ENCODE measurements around the gene BIN1.

BIN1 gene

GRCh38 chr2:127090281-127091120, 16.5 kb downstream of the BIN1 start:
- H3K4me1 ChIP-seq (ENCODE audit: control insufficient read depth, insufficient read depth, low read length, poor library complexity, severe bottlenecking), result peaks cover 51% of the 10 kb centered on the region
- no peak overlapping the region for H3K27ac ChIP-seq (ENCODE audit: low read depth, low read length, severe bottlenecking)

GRCh38 chr2:127089478-127090235, 17.3 kb downstream of the BIN1 start:
- no peak overlapping the region for H3K4me3 ChIP-seq (ENCODE audit: extremely low read depth, insufficient read depth, low read length, poor library complexity, severe bottlenecking)
- no peak overlapping the region for H3K27ac ChIP-seq (ENCODE audit: low read depth, low read length, severe bottlenecking)
- peaks cover 6% of the 10 kb centered on the region for H3K36me3 ChIP-seq (ENCODE audit: control insufficient read depth, insufficient read depth, low read length)
- H3K9me3 ChIP-seq (ENCODE audit: control insufficient read depth, low read length), result no peaks in the 10 kb centered on the region
- WGBS, 2 experiments (ENCODE audit: insufficient coverage in 2 of 2), result 87 to 98% methylated on average over 9 to 10 of the region's 10 CpGs
- peaks cover 49% of the 10 kb centered on the region for H3K4me1 ChIP-seq (ENCODE audit: control insufficient read depth, insufficient read depth, low read length, poor library complexity, severe bottlenecking)

More at GRCh38 chr2:127090281-127091120, 16.5 kb downstream of the BIN1 start:
- WGBS, 2 experiments (ENCODE audit: insufficient coverage in 2 of 2), result 94 to 95% methylated on average over 10 to 14 of the region's 18 CpGs
- H3K9me3 ChIP-seq (ENCODE audit: control insufficient read depth, low read length), result no peaks in the 10 kb centered on the region
- peaks cover 6% of the 10 kb centered on the region for H3K36me3 ChIP-seq (ENCODE audit: control insufficient read depth, insufficient read depth, low read length)
- H3K4me3 ChIP-seq (ENCODE audit: extremely low read depth, insufficient read depth, low read length, poor library complexity, severe bottlenecking), result no peak overlapping the region

- peaks cover 57% of the 10 kb centered on the region for H3K4me1 ChIP-seq (ENCODE audit: control insufficient read depth, insufficient read depth, low read length, poor library complexity, severe bottlenecking)
- peaks cover 7% of the 10 kb centered on the region for H3K36me3 ChIP-seq (ENCODE audit: control insufficient read depth, insufficient read depth, low read length)
- WGBS, 2 experiments (ENCODE audit: insufficient coverage in 2 of 2), result 86 to 93% methylated on average over 6 of the region's 6 CpGs
- no peaks in the 10 kb centered on the region for H3K9me3 ChIP-seq (ENCODE audit: control insufficient read depth, low read length)
- H3K4me3 ChIP-seq (ENCODE audit: extremely low read depth, insufficient read depth, low read length, poor library complexity, severe bottlenecking), result no peak overlapping the region
- H3K27ac ChIP-seq (ENCODE audit: low read depth, low read length, severe bottlenecking), result peak overlapping the region; percentile 98
These were observed 18.2 kb downstream of the BIN1 start for GRCh38 chr2:127088706-127089105.

- Histone ChIP-seq H3K9me3 (ENCODE audit: control insufficient read depth, low read length) (no peaks in the 10 kb centered on the region), H3K4me1 (ENCODE audit: control insufficient read depth, insufficient read depth, low read length, poor library complexity, severe bottlenecking) (peaks cover 53% of the 10 kb centered on the region), H3K4me3 (ENCODE audit: extremely low read depth, insufficient read depth, low read length, poor library complexity, severe bottlenecking) (peak overlapping the region; percentile 12), H3K36me3 (ENCODE audit: control insufficient read depth, insufficient read depth, low read length) (peaks cover 11% of the 10 kb centered on the region), H3K27ac (ENCODE audit: low read depth, low read length, severe bottlenecking) (peak overlapping the region; percentile 98)
- 84 to 87% methylated on average over 5 to 13 of the region's 13 CpGs for WGBS, 2 experiments (ENCODE audit: insufficient coverage in 2 of 2)
These were observed 19.0 kb downstream of the BIN1 start for GRCh38 chr2:127087791-127088495.

GRCh38 chr2:127086990-127087790, 19.8 kb downstream of the BIN1 start:
- 13 to 27% methylated on average over 5 to 20 of the region's 24 CpGs for WGBS, 2 experiments (ENCODE audit: insufficient coverage in 2 of 2)
- H3K4me3 ChIP-seq (ENCODE audit: extremely low read depth, insufficient read depth, low read length, poor library complexity, severe bottlenecking), result peak overlapping the region; percentile 12
- H3K9me3 ChIP-seq (ENCODE audit: control insufficient read depth, low read length), result no peaks in the 10 kb centered on the region
- peak overlapping the region; percentile 98 for H3K27ac ChIP-seq (ENCODE audit: low read depth, low read length, severe bottlenecking)
- peaks cover 11% of the 10 kb centered on the region for H3K36me3 ChIP-seq (ENCODE audit: control insufficient read depth, insufficient read depth, low read length)
- peaks cover 54% of the 10 kb centered on the region for H3K4me1 ChIP-seq (ENCODE audit: control insufficient read depth, insufficient read depth, low read length, poor library complexity, severe bottlenecking)

- peak overlapping the region; percentile 57 for H3K27ac ChIP-seq (ENCODE audit: low read depth, low read length, severe bottlenecking)
- no peak overlapping the region for H3K4me3 ChIP-seq (ENCODE audit: extremely low read depth, insufficient read depth, low read length, poor library complexity, severe bottlenecking)
- 86 to 89% methylated on average over 7 to 9 of the region's 9 CpGs for WGBS, 2 experiments (ENCODE audit: insufficient coverage in 2 of 2)
- H3K9me3 ChIP-seq (ENCODE audit: control insufficient read depth, low read length), result no peaks in the 10 kb centered on the region
- H3K4me1 ChIP-seq (ENCODE audit: control insufficient read depth, insufficient read depth, low read length, poor library complexity, severe bottlenecking), result peaks cover 68% of the 10 kb centered on the region
- H3K36me3 ChIP-seq (ENCODE audit: control insufficient read depth, insufficient read depth, low read length), result peaks cover 6% of the 10 kb centered on the region
These were observed 21.7 kb downstream of the BIN1 start for GRCh38 chr2:127085317-127085681.

- no peaks in the 10 kb centered on the region for H3K9me3 ChIP-seq (ENCODE audit: control insufficient read depth, low read length)
- no peak overlapping the region for H3K4me3 ChIP-seq (ENCODE audit: extremely low read depth, insufficient read depth, low read length, poor library complexity, severe bottlenecking)
- 82 to 87% methylated on average over 10 of the region's 12 CpGs for WGBS, 2 experiments (ENCODE audit: insufficient coverage in 2 of 2)
- peaks cover 74% of the 10 kb centered on the region for H3K4me1 ChIP-seq (ENCODE audit: control insufficient read depth, insufficient read depth, low read length, poor library complexity, severe bottlenecking)
- H3K27ac ChIP-seq (ENCODE audit: low read depth, low read length, severe bottlenecking), result peak overlapping the region; percentile 57
- peaks cover 6% of the 10 kb centered on the region for H3K36me3 ChIP-seq (ENCODE audit: control insufficient read depth, insufficient read depth, low read length)
These were observed 22.2 kb downstream of the BIN1 start for GRCh38 chr2:127084611-127085316.

- Histone ChIP-seq H3K9me3 (ENCODE audit: control insufficient read depth, low read length) (no peaks in the 10 kb centered on the region), H3K4me3 (ENCODE audit: extremely low read depth, insufficient read depth, low read length, poor library complexity, severe bottlenecking) (no peak overlapping the region), H3K4me1 (ENCODE audit: control insufficient read depth, insufficient read depth, low read length, poor library complexity, severe bottlenecking) (peaks cover 80% of the 10 kb centered on the region), H3K36me3 (ENCODE audit: control insufficient read depth, insufficient read depth, low read length) (peaks cover 6% of the 10 kb centered on the region), H3K27ac (ENCODE audit: low read depth, low read length, severe bottlenecking) (peak overlapping the region; percentile 45)
- WGBS, 2 experiments (ENCODE audit: insufficient coverage in 2 of 2), result 85 to 94% methylated on average over 19 to 20 of the region's 21 CpGs
These were observed 23.0 kb downstream of the BIN1 start for GRCh38 chr2:127083819-127084503.

GRCh38 chr2:127082974-127083373, 24.0 kb downstream of the BIN1 start:
- H3K27ac ChIP-seq (ENCODE audit: low read depth, low read length, severe bottlenecking), result no peak overlapping the region
- H3K36me3 ChIP-seq (ENCODE audit: control insufficient read depth, insufficient read depth, low read length), result peaks cover 6% of the 10 kb centered on the region
- peaks cover 81% of the 10 kb centered on the region for H3K4me1 ChIP-seq (ENCODE audit: control insufficient read depth, insufficient read depth, low read length, poor library complexity, severe bottlenecking)
- 89 to 96% methylated on average over 8 of the region's 8 CpGs for WGBS, 2 experiments (ENCODE audit: insufficient coverage in 2 of 2)
- no peak overlapping the region for H3K4me3 ChIP-seq (ENCODE audit: extremely low read depth, insufficient read depth, low read length, poor library complexity, severe bottlenecking)
- H3K9me3 ChIP-seq (ENCODE audit: control insufficient read depth, low read length), result no peaks in the 10 kb centered on the region
